ENCODE measurements around the gene SLC23A3.

DNA sequence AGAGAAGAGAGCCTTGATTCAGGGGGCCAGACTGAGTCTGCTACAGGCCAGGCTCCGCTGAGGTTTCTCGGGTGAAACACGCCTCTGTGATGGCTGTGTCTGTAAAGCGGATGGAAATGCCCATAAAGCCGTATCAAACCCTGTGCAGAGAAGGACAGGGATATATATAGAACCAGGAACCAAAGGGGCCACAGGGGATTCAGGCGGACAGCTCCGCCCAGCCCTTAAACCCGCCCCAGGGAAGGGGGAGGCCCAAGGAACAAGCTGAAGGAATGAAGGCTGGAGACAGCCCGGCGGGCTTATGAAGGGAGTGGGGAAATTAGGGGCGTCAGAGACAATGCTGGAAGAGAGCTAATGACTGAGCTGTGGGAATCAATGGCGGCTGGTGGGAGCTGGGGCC lies 51.3 kb downstream of the SLC23A3 start:
- TF ChIP-seq, protein P1, sequence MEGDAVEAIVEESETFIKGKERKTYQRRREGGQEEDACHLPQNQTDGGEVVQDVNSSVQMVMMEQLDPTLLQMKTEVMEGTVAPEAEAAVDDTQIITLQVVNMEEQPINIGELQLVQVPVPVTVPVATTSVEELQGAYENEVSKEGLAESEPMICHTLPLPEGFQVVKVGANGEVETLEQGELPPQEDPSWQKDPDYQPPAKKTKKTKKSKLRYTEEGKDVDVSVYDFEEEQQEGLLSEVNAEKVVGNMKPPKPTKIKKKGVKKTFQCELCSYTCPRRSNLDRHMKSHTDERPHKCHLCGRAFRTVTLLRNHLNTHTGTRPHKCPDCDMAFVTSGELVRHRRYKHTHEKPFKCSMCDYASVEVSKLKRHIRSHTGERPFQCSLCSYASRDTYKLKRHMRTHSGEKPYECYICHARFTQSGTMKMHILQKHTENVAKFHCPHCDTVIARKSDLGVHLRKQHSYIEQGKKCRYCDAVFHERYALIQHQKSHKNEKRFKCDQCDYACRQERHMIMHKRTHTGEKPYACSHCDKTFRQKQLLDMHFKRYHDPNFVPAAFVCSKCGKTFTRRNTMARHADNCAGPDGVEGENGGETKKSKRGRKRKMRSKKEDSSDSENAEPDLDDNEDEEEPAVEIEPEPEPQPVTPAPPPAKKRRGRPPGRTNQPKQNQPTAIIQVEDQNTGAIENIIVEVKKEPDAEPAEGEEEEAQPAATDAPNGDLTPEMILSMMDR (IDR thresholded peaks at IDR 0.05; ENCODE audit: low read length) = no peak
- no peak for TF ChIP-seq EZH2 (IDR thresholded peaks at IDR 0.05; ENCODE audit: borderline replicate concordance, low read length)
